B cell (primary cell): ENCODE measurements around the gene AGAP1. TPM values are rescaled to one million over a fixed set of nuclear protein-coding genes. Genes with fewer than 3 reads are reported as not detected.

ENCODE experiments used
- ATAC-seq: fragments of 200-7000 bp; cut with Tn5 transposase; one replicate; pipeline ENCODE4 v1.10.0; 2021; ENCODE audit warnings: low read depth, mild to moderate bottlenecking, moderate number of reproducible peaks, moderate library complexity
- CTCF ChIA-PET: fragments of 350-600 bp; sonication (Branson Sonifier 250); formaldehyde crosslinking; loops from one replicate; lab custom pipeline; 2021; ENCODE audit warnings: antibody characterized with exemption, inconsistent platforms; lab: Charles Lee
- POLR2A ChIA-PET: fragments of 350-600 bp; sonication (Branson Sonifier 250); formaldehyde crosslinking; loops from one replicate; lab custom pipeline; 2021; ENCODE audit warnings: antibody characterized with exemption; lab: Charles Lee
- DNase-seq: peaks from one replicate; pipeline ENCODE4 v3.0.0; 2013
- H2AFZ ChIP-seq: 2 replicates; pipeline ENCODE4 v1.6.1; 2012; ENCODE audit warnings: mild to moderate bottlenecking, low read depth, low read length; ENCODE audit not compliant: insufficient read depth, poor library complexity, severe bottlenecking
- H3K27ac ChIP-seq, 2 donors: 1 replicate in 1 of 2; 2 replicates in 1 of 2; pipeline ENCODE4 v1.5.1; 2012 to 2013; ENCODE audit warnings: low read length in 2 of 2, mild to moderate bottlenecking in 2 of 2, moderate library complexity in 1 of 2
- H3K27me3 ChIP-seq, 4 experiments: fragments of 200-600 bp in 1 of 4; sonication (generic) in 1 of 4; replicated peaks in 1 of 4; 1 replicate in 2 of 4; 2 replicates in 2 of 4; pipeline versions ENCODE4 v1.6.1 to v1.7.0; 2013 to 2016; ENCODE audit warnings: low read length in 3 of 4, mild to moderate bottlenecking in 2 of 4, mixed read lengths in 1 of 4, moderate library complexity in 1 of 4; ENCODE audit not compliant: insufficient read depth in 4 of 4, control insufficient read depth in 3 of 4; ENCODE audit errors: control extremely low read depth in 1 of 4
- H3K36me3 ChIP-seq, 2 experiments: replicated peaks in 1 of 2; 1 replicate in 1 of 2; 2 replicates in 1 of 2; pipeline versions ENCODE4 v1.6.1 to v1.7.1; 2013; ENCODE audit warnings: low read length in 1 of 2; ENCODE audit not compliant: insufficient read depth in 2 of 2, control insufficient read depth in 1 of 2; ENCODE audit errors: control extremely low read depth in 1 of 2, extremely low read depth in 1 of 2
- H3K4me1 ChIP-seq, 2 donors: fragments of 200-600 bp in 1 of 2; sonication (generic) in 1 of 2; 1 replicate in 1 of 2; 2 replicates in 1 of 2; pipeline versions ENCODE4 v1.5.1 to v1.6.1; 2013 to 2017; ENCODE audit warnings: low read length in 2 of 2; ENCODE audit not compliant: control insufficient read depth in 2 of 2, insufficient read depth in 2 of 2
- H3K4me2 ChIP-seq: replicated peaks from 2 replicates; pipeline ENCODE3; 2012; ENCODE audit warnings: mild to moderate bottlenecking, low read depth, low read length; ENCODE audit not compliant: poor library complexity, severe bottlenecking
- H3K4me3 ChIP-seq, 5 experiments: fragments of 200-600 bp in 1 of 5; sonication (generic) in 1 of 5; 1 replicate in 3 of 5; 2 replicates in 2 of 5; pipeline versions ENCODE4 v1.5.1 to v1.7.0; 2011 to 2016; ENCODE audit warnings: low read length in 4 of 5, mild to moderate bottlenecking in 4 of 5, low read depth in 2 of 5, control low read depth in 1 of 5, moderate library complexity in 1 of 5; ENCODE audit not compliant: insufficient read depth in 1 of 5; ENCODE audit errors: control extremely low read depth in 1 of 5, extremely low read depth in 1 of 5
- H3K79me2 ChIP-seq: fragments of 200-600 bp; sonication (generic); one replicate; pipeline ENCODE4 v1.6.0; 2016; ENCODE audit warnings: low read length; ENCODE audit not compliant: control insufficient read depth, insufficient read depth
- H3K9ac ChIP-seq: fragments of 200-600 bp; sonication (generic); 2 replicates; pipeline ENCODE4 v1.6.1; 2017; ENCODE audit warnings: mild to moderate bottlenecking, low read length, moderate library complexity
- H3K9me3 ChIP-seq, 3 donors: one replicate each; pipeline versions ENCODE4 v1.6.1 to v1.7.1; 2013; ENCODE audit warnings: low read length in 2 of 3; ENCODE audit not compliant: control insufficient read depth in 2 of 3, insufficient read depth in 1 of 3; ENCODE audit errors: control extremely low read depth in 1 of 3
- H4K20me1 ChIP-seq: 2 replicates; pipeline ENCODE4 v1.6.0; 2012; ENCODE audit warnings: mild to moderate bottlenecking, low read length; ENCODE audit not compliant: insufficient read depth, control insufficient read depth, poor library complexity, severe bottlenecking
- H3K27ac Mint-ChIP-seq: one replicate; pipeline ENCODE4 v1.8.0; 2021; ENCODE audit warnings: mixed read lengths
- H3K27me3 Mint-ChIP-seq: one replicate; pipeline ENCODE4 v1.8.0; 2021; ENCODE audit warnings: mixed read lengths
- H3K4me1 Mint-ChIP-seq: one replicate; pipeline ENCODE4 v1.8.0; 2021; ENCODE audit warnings: mixed read lengths
- H3K4me3 Mint-ChIP-seq: one replicate; pipeline ENCODE4 v1.8.0; 2021; ENCODE audit warnings: mixed read lengths
- H3K9me3 Mint-ChIP-seq: one replicate; pipeline ENCODE4 v1.8.0; 2022; ENCODE audit warnings: mixed read lengths; ENCODE audit not compliant: insufficient read depth
- CTCF ChIP-seq: fragments of 200-600 bp; IDR thresholded peaks from one replicate; pipeline ENCODE4 v1.8.0; 2022; ENCODE audit warnings: antibody characterized with exemption, mild to moderate bottlenecking
- EZH2 ChIP-seq: IDR thresholded peaks from 2 replicates; pipeline ENCODE4 v1.6.1; 2012; ENCODE audit warnings: borderline replicate concordance, low read depth, mild to moderate bottlenecking, moderate library complexity, low read length; ENCODE audit not compliant: insufficient read depth, poor library complexity, severe bottlenecking
- WGBS: methylation state at CpG from one replicate; pipeline ENCODE4 v1.1.5; 2013; ENCODE audit warnings: missing lambda C conversion rate; ENCODE audit not compliant: insufficient coverage; 5-methylcytosine and 5-hydroxymethylcytosine counted together
- intact Hi-C: fragments of 100-400 bp; cut with micrococcal nuclease; formaldehyde crosslinking; loops from one replicate; pipeline ENCODE4 v1.10.0; 2022
- polyA plus RNA-seq: library from polyadenylated mRNA; depleted of rRNA; stranded (reverse); fragments of >200 nt; gene quantifications from 2 replicates; pipeline ENCODE4 v1.2.3, GENCODE V29; 2012
- total RNA-seq, 2 donors: library from RNA; stranded (reverse); fragments of 120-200 nt in 1 of 2; gene quantifications; 1 replicate in 1 of 2; 2 replicates in 1 of 2; pipeline versions ENCODE4 v1.2.3 to v1.2.4, GENCODE V29; 2013 to 2022

The AGAP1 gene
- total and polyA plus RNA-seq, 2 donors (not counting 1 experiment from before 2014, with no cell fraction given): 0.01 TPM; not detected in 1

GRCh38 chr2:235651643-235652042 is 157.8 kb downstream of the AGAP1 start:
- Histone ChIP-seq H3K4me1 (no peaks in the 10 kb centered on the region), H3K9ac (no peak overlapping the region), H3K4me3 (no peak overlapping the region), H3K4me2 (no peak overlapping the region), H3K27me3 (no peaks in the 10 kb centered on the region), H3K79me2 (no peaks in the 10 kb centered on the region), H3K36me3 (no peaks in the 10 kb centered on the region), H3K9me3 (no peaks in the 10 kb centered on the region), H2AFZ (no peak overlapping the region), H3K27ac (no peak overlapping the region), H4K20me1 (no peaks in the 10 kb centered on the region)
- WGBS: 88% methylated on average over 4 of the region's 7 CpGs
- intact Hi-C loops: no loop called here
- no peaks in the 10 kb centered on the region for H3K9me3 Mint-ChIP-seq
- TF ChIP-seq CTCF: no peak
- TF ChIP-seq EZH2: no peak
- DNase-seq (no peak), ATAC-seq (no peak)
- H3K4me3 Mint-ChIP-seq: no peak overlapping the region
- H3K4me1 Mint-ChIP-seq: no peaks in the 10 kb centered on the region
- H3K27ac Mint-ChIP-seq: no peak overlapping the region
- ChIA-PET POLR2A (no interaction called here), CTCF (no interaction called here)
- peaks cover 14% of the 10 kb centered on the region for H3K27me3 Mint-ChIP-seq

- no peaks in the 10 kb centered on the region for H3K9me3 Mint-ChIP-seq
- Histone ChIP-seq H3K27ac (no peak overlapping the region), H3K9me3 (no peaks in the 10 kb centered on the region), H3K9ac (no peak overlapping the region), H3K79me2 (no peaks in the 10 kb centered on the region), H4K20me1 (no peaks in the 10 kb centered on the region), H3K4me2 (no peak overlapping the region), H3K4me3 (no peak overlapping the region), H3K4me1 (no peaks in the 10 kb centered on the region), H3K36me3 (no peaks in the 10 kb centered on the region), H2AFZ (no peak overlapping the region), H3K27me3 (peaks cover 0 to 3% (median 1%) of the 10 kb centered on the region in 4 experiments)
- ChIA-PET POLR2A (no interaction called here), CTCF (no interaction called here)
- DNase-seq (no peak), ATAC-seq (no peak)
- no peak overlapping the region for H3K4me3 Mint-ChIP-seq
- WGBS: 94% methylated on average over 3 of the region's 9 CpGs
- no peaks in the 10 kb centered on the region for H3K4me1 Mint-ChIP-seq
- TF ChIP-seq CTCF: no peak
- peaks cover 24% of the 10 kb centered on the region for H3K27me3 Mint-ChIP-seq
- H3K27ac Mint-ChIP-seq: no peak overlapping the region
- intact Hi-C loops: no loop called here
Measured at GRCh38 chr2:235654103-235654813, 160.4 kb downstream of the AGAP1 start.
